Thoracic aorta (tissue), 2 donors: ENCODE results near the gene CIBAR2. TPM values are rescaled to one million over a fixed set of nuclear protein-coding genes. Genes with fewer than 3 reads are reported as not detected.

Source experiments
- ATAC-seq: fragments of 150-250 bp; one replicate; pipeline ENCODE4 v1.8.0; 2017; ENCODE audit warnings: low read depth; ENCODE audit not compliant: insufficient number of reproducible peaks, low FRiP score
- DNase-seq: peaks from one replicate; pipeline ENCODE4 v3.0.0-alpha.2; 2020; ENCODE audit warnings: low spot score
- H3K27ac ChIP-seq, 2 donors: fragments of 200-600 bp; sonication (generic); 1 replicate in 1 of 2; 2 replicates in 1 of 2; pipeline ENCODE4 v1.5.1; 2016; ENCODE audit warnings: mild to moderate bottlenecking in 2 of 2, moderate library complexity in 2 of 2
- H3K27me3 ChIP-seq: fragments of 200-600 bp; sonication (generic); replicated peaks from 2 replicates; pipeline ENCODE4 v1.6.0; 2016; ENCODE audit warnings: mild to moderate bottlenecking; ENCODE audit not compliant: insufficient read depth
- H3K36me3 ChIP-seq: fragments of 200-600 bp; sonication (generic); one replicate; pipeline ENCODE4 v1.5.1; 2016
- H3K4me1 ChIP-seq, 2 donors: fragments of 200-600 bp; sonication (generic); 1 replicate in 1 of 2; 2 replicates in 1 of 2; pipeline versions ENCODE4 v1.5.1 to v1.6.0; 2016; ENCODE audit warnings: low read depth in 2 of 2, mild to moderate bottlenecking in 1 of 2; ENCODE audit not compliant: control insufficient read depth in 1 of 2
- H3K4me3 ChIP-seq: fragments of 200-600 bp; sonication (generic); 2 replicates; pipeline ENCODE4 v1.5.1; 2016; ENCODE audit warnings: mild to moderate bottlenecking
- H3K9me3 ChIP-seq: fragments of 200-600 bp; sonication (generic); 2 replicates; pipeline ENCODE4 v1.5.1; 2016
- CTCF ChIP-seq: fragments of 200-600 bp; sonication (generic); IDR thresholded peaks from one replicate; pipeline ENCODE4 v1.5.1; 2019; ENCODE audit warnings: antibody characterized with exemption
- total RNA-seq, 2 donors: library from RNA; depleted of rRNA; stranded (reverse); fragments of >200 nt; gene quantifications; one replicate each; pipeline versions ENCODE4 v1.1.0 to v1.2.3, GENCODE V29; 2016

CIBAR2 gene
- total RNA-seq, 2 donors from 2014 or later, result not detected

- Histone ChIP-seq H3K27me3 (no peaks in the 10 kb centered on the region), H3K36me3 (peaks cover 8% of the 10 kb centered on the region), H3K4me3 (no peak overlapping the region), H3K4me1 (no peaks in the 10 kb centered on the region), H3K9me3 (no peaks in the 10 kb centered on the region), H3K27ac (no peak overlapping the region)
- ATAC-seq (no peak), DNase-seq (no peak)
- TF ChIP-seq CTCF, result no peak
Observed at GRCh38 chr16:85062323-85062722, 49.9 kb downstream of the CIBAR2 start.

- no peak for DNase-seq
- H3K9me3 ChIP-seq, result no peaks in the 10 kb centered on the region
- ATAC-seq, result no peak
- no peak overlapping the region for H3K4me3 ChIP-seq
- H3K27me3 ChIP-seq, result no peaks in the 10 kb centered on the region
- H3K4me1 ChIP-seq, result peaks cover 0 to 3% of the 10 kb centered on the region in 2 donors
- no peak for TF ChIP-seq CTCF
- no peak overlapping the region for H3K27ac ChIP-seq
- H3K36me3 ChIP-seq, result peaks cover under 1% of the 10 kb centered on the region
Observed at GRCh38 chr16:85061566-85061965, 50.7 kb downstream of the CIBAR2 start.

GRCh38 chr16:85058909-85059308 is 53.4 kb downstream of the CIBAR2 start:
- H3K36me3 ChIP-seq, result no peaks in the 10 kb centered on the region
- H3K4me1 ChIP-seq, result peaks cover 10 to 18% of the 10 kb centered on the region in 2 donors
- H3K9me3 ChIP-seq, result no peaks in the 10 kb centered on the region
- no peak overlapping the region for H3K4me3 ChIP-seq
- no peak overlapping the region for H3K27ac ChIP-seq
- no peak for ATAC-seq
- no peak for DNase-seq
- TF ChIP-seq CTCF, result no peak
- no peaks in the 10 kb centered on the region for H3K27me3 ChIP-seq

- no peak overlapping the region for H3K4me3 ChIP-seq
- no peaks in the 10 kb centered on the region for H3K9me3 ChIP-seq
- no peak for TF ChIP-seq CTCF
- no peaks in the 10 kb centered on the region for H3K36me3 ChIP-seq
- ATAC-seq (no peak), DNase-seq (no peak)
- H3K4me1 ChIP-seq, result peaks cover 10 to 18% of the 10 kb centered on the region in 2 donors
- H3K27me3 ChIP-seq, result no peaks in the 10 kb centered on the region
- no peak overlapping the region for H3K27ac ChIP-seq
Observed at GRCh38 chr16:85057948-85058347, 54.3 kb downstream of the CIBAR2 start.

DNA sequence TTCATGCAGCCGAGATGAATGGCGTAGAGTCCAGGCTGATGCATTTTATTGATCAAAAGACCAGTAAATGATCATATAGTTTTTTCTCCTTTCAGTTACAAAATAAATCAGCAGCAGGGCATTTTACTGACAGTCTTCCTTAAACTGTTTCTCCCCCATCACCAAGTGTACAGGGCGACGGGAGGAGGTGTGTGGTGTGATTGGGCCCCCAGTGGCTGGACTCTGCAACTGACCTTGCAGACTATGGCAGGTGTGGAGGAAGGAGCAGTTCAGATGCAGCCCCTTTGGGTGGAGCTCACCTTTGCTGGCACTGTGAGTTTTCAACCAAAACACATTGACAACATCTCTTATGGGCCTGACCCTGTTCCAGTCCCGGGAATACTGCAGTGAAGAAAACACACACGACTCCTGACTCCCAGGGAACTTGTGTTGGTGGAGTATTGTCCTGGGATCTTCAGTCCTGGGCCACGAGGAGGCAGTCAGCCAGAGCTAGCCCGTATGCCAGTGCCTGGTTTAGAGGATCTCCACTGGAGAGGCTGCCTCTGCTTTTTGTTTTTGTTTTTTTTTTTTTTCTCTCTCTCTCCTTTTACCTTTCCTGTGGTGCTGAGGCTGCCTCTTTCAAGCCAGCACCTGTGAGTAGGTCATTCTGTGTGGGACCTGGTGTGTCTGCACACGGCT is 54.9 kb downstream of the CIBAR2 start:
- Histone ChIP-seq H3K4me3 (no peak overlapping the region), H3K9me3 (no peaks in the 10 kb centered on the region), H3K27ac (no peak overlapping the region), H3K4me1 (peaks cover 10 to 18% of the 10 kb centered on the region in 2 donors), H3K27me3 (no peaks in the 10 kb centered on the region), H3K36me3 (no peaks in the 10 kb centered on the region)
- TF ChIP-seq CTCF, result no peak
- DNase-seq (no peak), ATAC-seq (no peak)
